GM18508 (cell line): ENCODE measurements around the gene ABHD18.
"Not testable (repeated sequence)": the region's sequence is repeated elsewhere in the genome, so short reads cannot be mapped to it uniquely, and the experiment has no call there.

Experiments
- ATAC-seq: cut with Tn5 transposase; IDR thresholded peaks from one replicate; pipeline ENCODE4 v1.9.1; 2021; ENCODE audit warnings: moderate number of reproducible peaks; ENCODE audit not compliant: insufficient read depth, unreplicated experiment

Gene ABHD18

GRCh38 chr4:127965062-127965802, at the start of gene ABHD18, which contains the start of gene MFSD8:
TSS of gene ABHD18 (plus strand) at chr4:127965406. CDS start at chr4:127982956, 17,550 bp downstream.
TSS of gene MFSD8 (minus strand) at chr4:127965173. CDS start at chr4:127965133, 40 bp downstream.
- ATAC-seq = peak; percentile 94

GRCh38 chr4:127916512-127916911, 48.7 kb upstream of the ABHD18 start:
- ATAC-seq = no peak

- ATAC-seq = no peak
These were observed 48.1 kb upstream of the ABHD18 start for GRCh38 chr4:127917151-127917550.

- ATAC-seq = no peak
These were observed 44.7 kb upstream of the ABHD18 start for GRCh38 chr4:127920521-127920920.

- ATAC-seq = no peak
These were observed 43.0 kb upstream of the ABHD18 start for GRCh38 chr4:127922226-127922625.

- not testable (repeated sequence) for ATAC-seq
These were observed 39.5 kb upstream of the ABHD18 start for GRCh38 chr4:127925720-127926119.

- ATAC-seq = no peak
These were observed 35.0 kb upstream of the ABHD18 start for GRCh38 chr4:127930175-127930574.

GRCh38 chr4:127931836-127932235, 33.4 kb upstream of the ABHD18 start:
- not testable (repeated sequence) for ATAC-seq

GRCh38 chr4:127936974-127937373, 28.2 kb upstream of the ABHD18 start:
- ATAC-seq = no peak

GRCh38 chr4:127957105-127957504, 8.1 kb upstream of the ABHD18 start:
- no peak for ATAC-seq

- no peak for ATAC-seq
These were observed 5.4 kb upstream of the ABHD18 start for GRCh38 chr4:127959794-127960193.

- ATAC-seq = not testable (repeated sequence)
These were observed 1.4 kb upstream of the ABHD18 start for GRCh38 chr4:127963633-127964398.

- ATAC-seq = peak; percentile 17
These were observed 662 bp upstream of the ABHD18 start for GRCh38 chr4:127964426-127965061.

GRCh38 chr4:127965803-127966175, 583 bp downstream of the ABHD18 start:
- peak; percentile 16 for ATAC-seq

GRCh38 chr4:127967141-127967775, 2.1 kb downstream of the ABHD18 start:
- no peak for ATAC-seq

- no peak for ATAC-seq
These were observed 3.4 kb downstream of the ABHD18 start for GRCh38 chr4:127968586-127968985.

- not testable (repeated sequence) for ATAC-seq
These were observed 5.7 kb downstream of the ABHD18 start for GRCh38 chr4:127970925-127971324.

- ATAC-seq = no peak
These were observed 10.0 kb downstream of the ABHD18 start for GRCh38 chr4:127975121-127975770.

GRCh38 chr4:127978930-127979329, 13.7 kb downstream of the ABHD18 start:
- ATAC-seq = no peak

- no peak for ATAC-seq
These were observed 17.2 kb downstream of the ABHD18 start for GRCh38 chr4:127982445-127982844.
